HepG2 (cell line): ENCODE data around the gene RNASE7. TPM values are rescaled to one million over a fixed set of nuclear protein-coding genes. Genes with fewer than 3 reads are reported as not detected.
A peak's percentile ranks its signal among the peaks of the same experiment; 100 is the strongest.

ENCODE experiments used
- ATF7-NPFF ChIP-seq: sonication (generic); formaldehyde crosslinking; IDR thresholded peaks from 2 replicates; pipeline ENCODE4 v1.8.1; 2023; ENCODE audit warnings: mild to moderate bottlenecking, low read depth, missing genetic modification reagents, moderate library complexity
- CSRNP2 ChIP-seq: sonication (generic); formaldehyde crosslinking; conservative IDR thresholded peaks from 2 replicates; pipeline ENCODE4 v1.8.0; 2022; ENCODE audit warnings: low read depth, missing genetic modification reagents
- DDIT3 ChIP-seq: sonication (generic); formaldehyde crosslinking; IDR thresholded peaks from 2 replicates; pipeline ENCODE4 v1.4.0; 2020; ENCODE audit warnings: mild to moderate bottlenecking, missing genetic modification reagents
- E2F1 ChIP-seq: sonication (generic); formaldehyde crosslinking; IDR thresholded peaks from 2 replicates; pipeline ENCODE4 v1.5.0; 2020; ENCODE audit warnings: missing genetic modification reagents
- IRF2 ChIP-seq: IDR thresholded peaks from 2 replicates; pipeline ENCODE4 v1.6.1; 2018; ENCODE audit warnings: missing genetic modification reagents, missing compliant biosample characterization
- JUND ChIP-seq: sonication (generic); formaldehyde crosslinking; IDR thresholded peaks from 2 replicates; pipeline ENCODE4 v1.8.0; 2022; ENCODE audit warnings: mild to moderate bottlenecking, missing genetic modification reagents
- MTF1 ChIP-seq: sonication (generic); formaldehyde crosslinking; IDR thresholded peaks from 2 replicates; pipeline ENCODE4 v1.5.0; 2020; ENCODE audit warnings: missing genetic modification reagents
- MYC ChIP-seq: sonication (generic); formaldehyde crosslinking; IDR thresholded peaks from 2 replicates; pipeline ENCODE4 v1.9.0; 2021; ENCODE audit warnings: missing genetic modification reagents, borderline replicate concordance
- NBN ChIP-seq: fragments of 450-650 bp; conservative IDR thresholded peaks from 2 replicates; pipeline ENCODE4 v1.6.1; 2017
- NFE2 ChIP-seq: sonication (generic); formaldehyde crosslinking; IDR thresholded peaks from 2 replicates; pipeline ENCODE4 v1.4.0; 2020; ENCODE audit warnings: missing genetic modification reagents
- RORA ChIP-seq: sonication (generic); formaldehyde crosslinking; IDR thresholded peaks from 2 replicates; pipeline ENCODE4 v1.5.0; 2020; ENCODE audit warnings: mild to moderate bottlenecking, missing genetic modification reagents, moderate library complexity
- SATB2 ChIP-seq: sonication (generic); formaldehyde crosslinking; IDR thresholded peaks from 2 replicates; pipeline ENCODE4 v1.5.0; 2020; ENCODE audit warnings: missing genetic modification reagents
- SRF ChIP-seq: IDR thresholded peaks from 2 replicates; pipeline ENCODE4 v1.6.1; 2011; ENCODE audit warnings: mild to moderate bottlenecking, low read depth, low read length, moderate library complexity
- ZGPAT ChIP-seq: IDR thresholded peaks from 2 replicates; pipeline ENCODE4 v1.6.1; 2016; ENCODE audit warnings: mild to moderate bottlenecking
- ZNF326 ChIP-seq: sonication (generic); formaldehyde crosslinking; IDR thresholded peaks from 2 replicates; pipeline ENCODE4 v1.4.0; 2020; ENCODE audit warnings: missing genetic modification reagents, borderline replicate concordance
- ZNF552 ChIP-seq: sonication (generic); formaldehyde crosslinking; IDR thresholded peaks from 2 replicates; pipeline ENCODE4 v1.9.0; 2022; ENCODE audit warnings: missing genetic modification reagents, mild to moderate bottlenecking, borderline replicate concordance
- ZNF574 ChIP-seq: sonication (generic); formaldehyde crosslinking; IDR thresholded peaks from 2 replicates; pipeline ENCODE4 v1.4.0; 2020; ENCODE audit warnings: missing genetic modification reagents
- ZNF576 ChIP-seq: sonication (generic); formaldehyde crosslinking; IDR thresholded peaks from 2 replicates; pipeline ENCODE4 v1.4.0; 2020; ENCODE audit warnings: mild to moderate bottlenecking, missing genetic modification reagents
- ZNF766 ChIP-seq: sonication (generic); formaldehyde crosslinking; IDR thresholded peaks from 2 replicates; pipeline ENCODE4 v1.5.0; 2020; ENCODE audit warnings: missing genetic modification reagents, borderline replicate concordance
- ZNF770 ChIP-seq: sonication (generic); formaldehyde crosslinking; IDR thresholded peaks from 2 replicates; pipeline ENCODE4 v1.5.0; 2020; ENCODE audit warnings: mild to moderate bottlenecking, missing genetic modification reagents
- polyA plus RNA-seq, 8 experiments: library from polyadenylated mRNA; depleted of rRNA in 3 of 8; stranded (reverse) in 7 of 8; unstranded in 1 of 8; fragments of >200 nt; fragmentation: Illumina TruSeq in 4 of 8; extraction: Trizol in 4 of 8; gene quantifications; 2 replicates each; pipeline versions ENCODE4 v1.2.1 to v1.2.3, GENCODE V29; 2011 to 2016; ENCODE audit warnings: low read depth in 4 of 8, missing spikeins in 1 of 8, mixed read lengths in 1 of 8; ENCODE audit not compliant: insufficient read depth in 1 of 8
- total RNA-seq, 5 experiments: library from RNA; depleted of rRNA; stranded (reverse); fragments of >200 nt; fragmentation: Illumina TruSeq; extraction: Trizol; gene quantifications; 2 replicates each; pipeline ENCODE4 v1.2.3, GENCODE V29; 2016; ENCODE audit warnings: low read depth in 1 of 5

The RNASE7 gene
- total and polyA plus RNA-seq, 2 of the 13 experiments (the other 11 are each of a cell fraction or from before 2014, with no cell fraction given): 0.04 TPM; not detected in 1

GRCh38 chr14:21054123-21054767 is 12.1 kb downstream of the RNASE7 start (continued):
- TF ChIP-seq ZNF552: peak; percentile 72; the same call in 1 of the 2 replicates
- 0 out of 2 replicates have a peak, but pooled peaks have one; percentile 36 for TF ChIP-seq RORA (CRISPR knock-in tag)
- TF ChIP-seq ZNF770: no peak
- no peak for TF ChIP-seq CSRNP2
- TF ChIP-seq SATB2 (CRISPR knock-in tag): no peak
- TF ChIP-seq NFE2 (CRISPR knock-in tag): no peak
- TF ChIP-seq ZGPAT (CRISPR knock-in tag): peak; percentile 93
- no peak for TF ChIP-seq NBN
- peak; percentile 65; the same call in 1 of the 2 replicates for TF ChIP-seq MYC
- peak; percentile 92 for TF ChIP-seq IRF2
- peak; percentile 68 for TF ChIP-seq JUND (CRISPR knock-in tag)
- no peak for TF ChIP-seq MTF1 (CRISPR knock-in tag)
- no peak for TF ChIP-seq SRF
- TF ChIP-seq DDIT3 (CRISPR knock-in tag): no peak
- TF ChIP-seq ZNF574 (CRISPR knock-in tag): peak; percentile 75
- TF ChIP-seq ZNF326 (CRISPR knock-in tag): no peak
- TF ChIP-seq ZNF766: 0 out of 2 replicates have a peak, but pooled peaks have one; percentile 40
- TF ChIP-seq ZNF576: no peak
- no peak for TF ChIP-seq ATF7-NPFF (CRISPR knock-in tag)
- no peak for TF ChIP-seq E2F1 (CRISPR knock-in tag)
